ENCODE results near the gene UROC1.

- TF ChIP-seq CTCF (IDR thresholded peaks at IDR 0.05), result no peak
- no peak for TF ChIP-seq POLR2A (IDR thresholded peaks at IDR 0.05)
Measured at GRCh38 chr3:126449621-126450051, 67.9 kb downstream of the UROC1 start.

Measured in testis (tissue), 2 donors.